Retinal pigment epithelial cell (primary cell): ENCODE results near the gene HPSE2.
"Not testable (repeated sequence)": the region's sequence is repeated elsewhere in the genome, so short reads cannot be mapped to it uniquely, and the experiment has no call there.

Experiments
- DNase-seq: peaks from one replicate; pipeline ENCODE4 v3.0.0-alpha.2; 2010; ENCODE audit warnings: low read depth
- H3K4me3 ChIP-seq: 2 replicates; pipeline ENCODE4 v1.5.1; 2011; ENCODE audit warnings: mild to moderate bottlenecking, low read length, control low read depth, moderate library complexity
- CTCF ChIP-seq: conservative IDR thresholded peaks from 2 replicates; pipeline ENCODE4 v1.5.1; 2011; ENCODE audit warnings: low read depth, low read length, control low read depth, inconsistent platforms

The HPSE2 gene

GRCh38 chr10:98509745-98510144 lies 725.9 kb downstream of the HPSE2 start:
- DNase-seq: no peak
- TF ChIP-seq CTCF: no peak
- H3K4me3 ChIP-seq: no peak overlapping the region

- H3K4me3 ChIP-seq, DNase-seq: not testable (repeated sequence)
Observed at GRCh38 chr10:98502535-98502934, 733.1 kb downstream of the HPSE2 start.

GRCh38 chr10:98492763-98493162 lies 742.9 kb downstream of the HPSE2 start:
- no peak for TF ChIP-seq CTCF
- no peak for DNase-seq

GRCh38 chr10:98489561-98490481 lies 745.8 kb downstream of the HPSE2 start:
- H3K4me3 ChIP-seq: no peak overlapping the region
- no peak for TF ChIP-seq CTCF
- no peak for DNase-seq

More at GRCh38 chr10:98492763-98493162, 742.9 kb downstream of the HPSE2 start:
- H3K4me3 ChIP-seq: no peak overlapping the region

- TF ChIP-seq CTCF: no peak
- no peak for DNase-seq
- H3K4me3 ChIP-seq: no peak overlapping the region
Observed at GRCh38 chr10:98488669-98489430, 746.8 kb downstream of the HPSE2 start.

- no peak for TF ChIP-seq CTCF
Observed at GRCh38 chr10:98487649-98488048, 748.0 kb downstream of the HPSE2 start.

GRCh38 chr10:98486421-98486820 lies 749.2 kb downstream of the HPSE2 start:
- H3K4me3 ChIP-seq: no peak overlapping the region
- TF ChIP-seq CTCF: no peak
- DNase-seq: no peak

More at GRCh38 chr10:98487649-98488048, 748.0 kb downstream of the HPSE2 start:
- H3K4me3 ChIP-seq: no peak overlapping the region
- DNase-seq: no peak
